GM23338 (cell line): ENCODE results near the gene IFNG.

Experiments used
- CREB1 ChIP-seq: fragments of 250-450 bp; sonication (Bioruptor Pico); IDR thresholded peaks from 2 replicates; pipeline ENCODE4 v1.5.0; 2020; ENCODE audit warnings: low read depth, mild to moderate bottlenecking, moderate library complexity
- EZH2 ChIP-seq: fragments of 200-600 bp; sonication (generic); IDR thresholded peaks from one replicate; pipeline ENCODE4 v1.8.0; 2017; ENCODE audit warnings: antibody characterized with exemption, mild to moderate bottlenecking, low read depth; ENCODE audit not compliant: unreplicated experiment
- JUNB ChIP-seq: IDR thresholded peaks from one replicate; pipeline ENCODE4 v1.6.1; 2016; ENCODE audit warnings: antibody characterized with exemption; ENCODE audit not compliant: unreplicated experiment
- POLR2AphosphoS5 ChIP-seq: IDR thresholded peaks from 2 replicates; pipeline ENCODE4 v1.6.1; 2016; ENCODE audit warnings: antibody characterized with exemption, low read depth
- REST ChIP-seq: IDR thresholded peaks from one replicate; pipeline ENCODE4 v1.6.1; 2018; ENCODE audit warnings: antibody characterized with exemption; ENCODE audit not compliant: unreplicated experiment
- ZNF114 ChIP-seq: fragments of 250-450 bp; sonication (Bioruptor Pico); IDR thresholded peaks from 2 replicates; pipeline ENCODE4 v1.5.0; 2020; ENCODE audit warnings: mild to moderate bottlenecking, moderate library complexity
- ZNF462 ChIP-seq: fragments of 250-450 bp; sonication (Bioruptor Pico); IDR thresholded peaks from 2 replicates; pipeline ENCODE4 v1.5.0; 2020; ENCODE audit warnings: mild to moderate bottlenecking, moderate library complexity
- TF ChIP-seq, protein P1 (sequence below), 2 experiments: fragments of 200-600 bp in 1 of 2; sonication (generic) in 1 of 2; conservative IDR thresholded peaks; 2 replicates each; pipeline versions ENCODE4 v1.5.1 to v1.6.1; 2016 to 2017; ENCODE audit warnings: antibody characterized with exemption in 2 of 2, low read depth in 2 of 2, mild to moderate bottlenecking in 2 of 2, moderate library complexity in 1 of 2

DNA sequence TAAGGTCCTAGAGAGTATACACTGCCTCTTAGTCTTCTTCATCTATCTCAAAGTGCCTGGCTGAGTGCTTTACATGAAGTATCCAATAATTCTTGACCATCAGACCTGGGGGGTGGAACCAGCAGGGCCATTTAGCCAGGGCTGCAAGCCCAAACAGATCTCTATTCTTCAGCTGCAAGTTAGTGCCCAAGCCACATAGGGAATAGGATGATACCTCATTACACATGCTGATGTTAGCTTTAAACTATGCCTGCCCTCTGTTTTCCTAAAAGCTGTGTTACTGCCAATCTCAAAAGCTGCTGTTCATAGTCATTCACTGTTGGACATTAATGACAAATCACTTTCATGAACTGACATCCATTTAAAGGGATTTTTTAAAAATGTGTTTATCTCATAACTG is 16.7 kb upstream of the IFNG start:
- TF ChIP-seq, protein P1, sequence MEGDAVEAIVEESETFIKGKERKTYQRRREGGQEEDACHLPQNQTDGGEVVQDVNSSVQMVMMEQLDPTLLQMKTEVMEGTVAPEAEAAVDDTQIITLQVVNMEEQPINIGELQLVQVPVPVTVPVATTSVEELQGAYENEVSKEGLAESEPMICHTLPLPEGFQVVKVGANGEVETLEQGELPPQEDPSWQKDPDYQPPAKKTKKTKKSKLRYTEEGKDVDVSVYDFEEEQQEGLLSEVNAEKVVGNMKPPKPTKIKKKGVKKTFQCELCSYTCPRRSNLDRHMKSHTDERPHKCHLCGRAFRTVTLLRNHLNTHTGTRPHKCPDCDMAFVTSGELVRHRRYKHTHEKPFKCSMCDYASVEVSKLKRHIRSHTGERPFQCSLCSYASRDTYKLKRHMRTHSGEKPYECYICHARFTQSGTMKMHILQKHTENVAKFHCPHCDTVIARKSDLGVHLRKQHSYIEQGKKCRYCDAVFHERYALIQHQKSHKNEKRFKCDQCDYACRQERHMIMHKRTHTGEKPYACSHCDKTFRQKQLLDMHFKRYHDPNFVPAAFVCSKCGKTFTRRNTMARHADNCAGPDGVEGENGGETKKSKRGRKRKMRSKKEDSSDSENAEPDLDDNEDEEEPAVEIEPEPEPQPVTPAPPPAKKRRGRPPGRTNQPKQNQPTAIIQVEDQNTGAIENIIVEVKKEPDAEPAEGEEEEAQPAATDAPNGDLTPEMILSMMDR (conservative IDR thresholded peaks at IDR 0.05; ENCODE audit: low read depth in 2 of 2): no peak
- TF ChIP-seq EZH2 (no peak), JUNB (no peak), POLR2AphosphoS5 (no peak), ZNF114 (CRISPR knock-in tag) (no peak), REST (no peak), ZNF462 (CRISPR knock-in tag) (no peak), CREB1 (CRISPR knock-in tag) (no peak)
